ENCODE measurements around the gene PCID2. TPM values are rescaled to one million over a fixed set of nuclear protein-coding genes. Genes with fewer than 3 reads are reported as not detected.

PCID2 gene
- total RNA-seq, 1 donor from 2014 or later = 14.9 TPM

GRCh38 chr13:113190181-113190580, 18.3 kb downstream of the PCID2 start:
- DNase-seq (ENCODE audit: low spot score) (no peak), ATAC-seq (no peak)

- DNase-seq (ENCODE audit: low spot score) (no peak), ATAC-seq (no peak)
Measured at GRCh38 chr13:113187883-113188665, 20.4 kb downstream of the PCID2 start.

- no peak for ATAC-seq
- no peak for DNase-seq (ENCODE audit: low spot score)
Measured at GRCh38 chr13:113187263-113187669, 21.2 kb downstream of the PCID2 start.

GRCh38 chr13:113186061-113186900, 22.2 kb downstream of the PCID2 start:
- DNase-seq (ENCODE audit: low spot score) = no peak
- ATAC-seq = no peak

GRCh38 chr13:113184568-113185440, 23.7 kb downstream of the PCID2 start:
- ATAC-seq (no peak), DNase-seq (ENCODE audit: low spot score) (no peak)

GRCh38 chr13:113183450-113184129, 24.9 kb downstream of the PCID2 start:
- ATAC-seq = peak; percentile 69

GRCh38 chr13:113182046-113182445, 26.4 kb downstream of the PCID2 start:
- no peak for ATAC-seq
- DNase-seq (ENCODE audit: low spot score) = no peak

More at GRCh38 chr13:113183450-113184129, 24.9 kb downstream of the PCID2 start:
- DNase-seq (ENCODE audit: low spot score) = no peak

- peak; percentile 28 for DNase-seq (ENCODE audit: low spot score)
- no peak for ATAC-seq
Measured at GRCh38 chr13:113179374-113180230, 28.9 kb downstream of the PCID2 start.

- ATAC-seq (no peak), DNase-seq (ENCODE audit: low spot score) (no peak)
Measured at GRCh38 chr13:113178896-113179167, 29.6 kb downstream of the PCID2 start.

GRCh38 chr13:113178070-113178895, 30.2 kb downstream of the PCID2 start:
- ATAC-seq = no peak
- peak; percentile 26 for DNase-seq (ENCODE audit: low spot score)

- no peak for ATAC-seq
- peak; percentile 15 for DNase-seq (ENCODE audit: low spot score)
Measured at GRCh38 chr13:113176822-113177221, 31.6 kb downstream of the PCID2 start.

GRCh38 chr13:113176280-113176679, 32.2 kb downstream of the PCID2 start:
- peak; percentile 63 for ATAC-seq
- peak; percentile 44 for DNase-seq (ENCODE audit: low spot score)

GRCh38 chr13:113172419-113172926, 36.0 kb downstream of the PCID2 start:
- peak; percentile 18 for DNase-seq (ENCODE audit: low spot score)
- ATAC-seq = no peak

- no peak for ATAC-seq
- peak; percentile 42 for DNase-seq (ENCODE audit: low spot score)
Measured at GRCh38 chr13:113171250-113172125, 37.0 kb downstream of the PCID2 start.

- peak; percentile 18 for DNase-seq (ENCODE audit: low spot score)
- no peak for ATAC-seq
Measured at GRCh38 chr13:113170511-113170910, 38.0 kb downstream of the PCID2 start.

- ATAC-seq (peak; percentile 47), DNase-seq (ENCODE audit: low spot score) (peak; percentile 14)
Measured at GRCh38 chr13:113169277-113170272, 38.9 kb downstream of the PCID2 start.

Measured in left lobe of liver (tissue), 2 donors.